ENCODE results near the gene NKAIN2.
"Not testable (repeated sequence)": the region's sequence is repeated elsewhere in the genome, so short reads cannot be mapped to it uniquely, and the experiment has no call there.

Gene NKAIN2

GRCh38 chr6:124438546-124439065 is 634.9 kb downstream of the NKAIN2 start:
- no peak for DNase-seq (ENCODE audit: low read depth)

DNA sequence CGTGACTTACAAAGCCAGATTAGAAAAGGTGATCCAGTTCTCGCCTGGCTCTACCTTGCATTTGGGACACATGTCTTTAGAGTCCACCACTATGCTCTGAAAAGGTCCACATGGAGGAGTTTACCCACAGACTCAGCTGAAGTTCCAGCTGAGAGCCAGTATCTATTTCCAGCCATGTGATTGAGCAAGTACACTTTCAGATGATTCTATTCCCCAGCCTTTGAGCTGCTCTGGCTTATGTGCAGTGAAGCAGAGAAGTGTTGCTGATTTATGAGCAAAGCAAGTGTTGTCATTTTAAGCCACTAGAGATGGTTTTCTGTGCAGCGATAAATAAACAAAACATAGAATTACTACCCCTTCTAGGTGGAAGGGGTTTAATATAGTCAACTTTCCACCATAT is 637.8 kb downstream of the NKAIN2 start:
- DNase-seq (ENCODE audit: low read depth), result no peak

DNA sequence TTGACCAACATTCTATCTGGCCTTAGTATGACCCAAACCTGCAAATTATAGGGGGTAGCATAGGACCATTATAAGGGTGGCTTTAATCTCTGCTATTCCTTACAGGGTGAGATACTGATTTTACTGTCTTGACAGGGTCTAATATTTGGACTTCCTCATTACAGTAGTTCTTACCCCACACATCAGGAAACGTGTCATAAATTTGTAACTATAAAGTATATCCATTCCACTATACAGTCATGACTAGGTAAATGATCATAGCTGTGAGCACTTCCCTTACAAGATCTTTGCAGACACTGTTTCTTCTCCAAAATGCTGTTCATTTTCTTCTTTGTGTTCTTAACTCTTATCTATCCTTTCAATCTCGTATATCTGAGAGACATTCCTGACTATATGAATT is 639.9 kb downstream of the NKAIN2 start:
- no peak for DNase-seq (ENCODE audit: low read depth)

GRCh38 chr6:124445581-124445980 is 641.9 kb downstream of the NKAIN2 start:
- no peak for DNase-seq (ENCODE audit: low read depth)

GRCh38 chr6:124446961-124447360 is 643.3 kb downstream of the NKAIN2 start:
- no peak for DNase-seq (ENCODE audit: low read depth)

GRCh38 chr6:124459268-124459667 is 655.6 kb downstream of the NKAIN2 start:
- DNase-seq (ENCODE audit: low read depth), result no peak

- DNase-seq (ENCODE audit: low read depth), result no peak
These were observed 659.1 kb downstream of the NKAIN2 start for GRCh38 chr6:124462750-124463149.

DNA sequence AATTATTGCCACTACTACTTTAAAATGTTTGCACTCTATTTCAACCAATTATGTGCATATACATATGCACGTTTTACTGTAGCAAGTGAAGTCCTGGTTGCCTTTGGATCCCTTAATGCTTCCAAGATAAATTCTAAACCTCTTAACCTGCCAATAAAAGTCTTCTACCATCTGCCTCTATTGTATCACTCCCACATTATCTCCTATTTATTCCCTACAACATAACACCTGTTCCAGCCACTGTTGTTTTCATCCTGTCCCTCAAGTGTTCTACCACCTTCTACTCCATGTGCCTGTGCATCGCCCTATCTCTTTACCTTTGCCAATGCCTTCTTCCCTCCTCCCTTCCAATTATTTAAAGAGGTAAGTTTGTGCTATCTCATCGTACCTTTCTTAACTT is 659.6 kb downstream of the NKAIN2 start:
- no peak for DNase-seq (ENCODE audit: low read depth)

DNA sequence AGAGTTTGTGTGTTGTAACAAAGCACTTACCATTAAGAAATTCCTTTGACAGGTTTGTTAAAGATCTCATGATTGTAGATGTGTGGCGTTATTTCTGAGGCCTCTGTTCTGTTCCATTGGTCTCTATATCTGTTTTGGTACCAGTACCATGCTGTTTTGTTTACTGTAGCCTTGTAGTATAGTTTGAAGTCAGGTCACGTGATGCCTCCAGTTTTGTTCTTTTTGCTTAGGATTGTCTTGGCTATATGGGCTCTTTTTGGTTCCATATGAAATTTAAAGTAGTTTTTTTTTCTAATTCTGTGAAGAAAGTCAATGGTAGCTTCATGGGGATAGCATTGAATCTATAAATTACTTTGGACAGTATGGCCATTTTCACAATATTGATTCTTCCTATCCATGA is 660.9 kb downstream of the NKAIN2 start:
- not testable (repeated sequence) for DNase-seq (ENCODE audit: low read depth)

DNA sequence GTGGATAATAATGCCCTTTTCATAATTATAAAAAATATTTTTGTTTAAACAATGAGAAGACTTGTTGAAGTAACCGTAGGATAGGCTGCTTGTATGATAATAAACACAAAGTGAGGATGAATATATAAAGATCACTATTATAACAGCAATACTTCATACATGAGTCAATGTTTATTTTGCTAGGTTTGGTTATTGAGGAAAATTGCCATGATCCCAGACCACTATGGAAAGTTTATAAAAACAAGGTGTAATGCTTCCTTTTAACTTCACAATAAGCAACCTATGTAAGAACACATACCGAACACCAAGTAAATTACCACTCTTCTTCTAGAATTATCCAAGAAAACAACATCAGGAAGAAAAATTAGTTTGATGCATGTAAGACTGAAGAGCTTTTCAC is 663.3 kb downstream of the NKAIN2 start:
- DNase-seq (ENCODE audit: low read depth), result no peak

GRCh38 chr6:124467366-124467765 is 663.7 kb downstream of the NKAIN2 start:
- no peak for DNase-seq (ENCODE audit: low read depth)

GRCh38 chr6:124470803-124471202 is 667.1 kb downstream of the NKAIN2 start:
- DNase-seq (ENCODE audit: low read depth), result no peak

- no peak for DNase-seq (ENCODE audit: low read depth)
These were observed 671.5 kb downstream of the NKAIN2 start for GRCh38 chr6:124475176-124475575.

DNA sequence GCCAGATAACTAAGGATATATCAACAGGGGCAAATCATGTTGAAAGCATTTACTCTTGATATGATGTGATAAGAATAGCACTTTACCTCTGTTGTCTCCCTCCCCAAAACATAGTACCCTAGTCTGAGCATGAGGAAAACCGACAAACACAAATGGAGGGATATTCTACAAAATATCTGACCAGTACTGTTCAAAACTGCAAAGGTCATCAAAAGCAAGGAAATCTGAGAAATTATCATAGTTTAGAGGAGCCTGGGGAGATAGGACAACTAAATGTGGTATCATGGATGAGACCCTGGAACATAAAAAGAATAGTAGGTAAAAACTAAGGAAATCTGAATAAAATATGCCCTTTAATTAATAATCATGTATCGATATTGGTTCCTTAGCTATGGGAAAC is 675.2 kb downstream of the NKAIN2 start:
- no peak for DNase-seq (ENCODE audit: low read depth)

DNA sequence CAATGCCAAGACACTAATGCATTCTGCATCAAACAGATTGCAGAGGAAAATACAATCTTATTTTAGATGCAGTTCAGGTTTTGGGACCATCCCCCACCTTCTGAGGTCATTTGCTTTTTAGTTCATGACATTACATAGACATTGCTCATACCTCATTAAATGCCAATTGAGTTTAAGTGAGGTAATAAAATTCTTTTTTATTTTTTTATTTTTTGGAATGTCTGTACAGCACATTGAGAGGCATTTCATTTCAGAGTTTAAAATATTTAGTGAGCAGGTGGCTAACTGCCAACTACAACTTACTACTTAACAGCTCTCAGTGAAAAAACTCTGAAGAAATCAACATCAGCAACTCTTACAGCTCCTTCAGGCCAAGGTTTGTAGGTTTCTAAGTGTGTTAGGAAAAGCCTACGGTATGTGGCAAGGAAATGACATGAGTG is 676.3 kb downstream of the NKAIN2 start:
- no peak for DNase-seq (ENCODE audit: low read depth)

- DNase-seq (ENCODE audit: low read depth), result no peak
These were observed 678.4 kb downstream of the NKAIN2 start for GRCh38 chr6:124482071-124482491.

DNA sequence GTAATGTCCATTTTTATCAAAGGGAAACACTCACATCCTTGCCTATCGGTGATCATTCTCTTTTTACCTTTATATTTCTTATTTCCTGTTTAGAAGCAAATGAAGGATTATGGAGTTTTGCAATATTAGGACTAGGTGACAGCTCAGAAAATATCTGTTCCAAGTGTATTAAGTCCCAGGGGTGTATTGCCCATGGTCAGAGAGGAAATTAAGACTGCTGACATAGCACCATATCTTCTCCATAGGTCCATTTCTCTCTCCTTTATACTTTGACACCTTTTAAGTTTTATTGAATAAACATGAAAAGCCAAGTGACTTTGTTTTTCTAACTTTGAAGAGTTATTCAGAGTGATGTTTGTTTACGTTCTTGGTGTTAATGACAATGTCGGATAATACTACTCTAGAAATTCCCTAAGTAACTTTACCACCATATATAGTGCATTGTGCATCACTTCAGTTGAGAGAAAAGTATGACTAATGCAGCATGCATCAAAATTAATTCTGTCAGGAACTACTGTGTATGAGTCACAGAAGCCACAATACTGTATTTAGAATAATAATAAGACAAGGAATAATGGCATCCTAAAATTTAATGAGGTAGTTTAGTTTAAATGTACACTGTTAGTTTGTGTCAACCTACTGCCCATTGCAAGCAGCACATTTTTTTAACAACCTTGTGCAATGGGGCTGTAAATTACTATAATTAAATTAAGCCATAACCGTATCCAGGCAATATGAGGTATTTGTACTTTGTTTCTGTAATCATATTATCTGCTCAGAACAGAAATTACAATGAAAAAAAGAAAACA is 684.2 kb downstream of the NKAIN2 start:
- no peak for DNase-seq (ENCODE audit: low read depth)

DNA sequence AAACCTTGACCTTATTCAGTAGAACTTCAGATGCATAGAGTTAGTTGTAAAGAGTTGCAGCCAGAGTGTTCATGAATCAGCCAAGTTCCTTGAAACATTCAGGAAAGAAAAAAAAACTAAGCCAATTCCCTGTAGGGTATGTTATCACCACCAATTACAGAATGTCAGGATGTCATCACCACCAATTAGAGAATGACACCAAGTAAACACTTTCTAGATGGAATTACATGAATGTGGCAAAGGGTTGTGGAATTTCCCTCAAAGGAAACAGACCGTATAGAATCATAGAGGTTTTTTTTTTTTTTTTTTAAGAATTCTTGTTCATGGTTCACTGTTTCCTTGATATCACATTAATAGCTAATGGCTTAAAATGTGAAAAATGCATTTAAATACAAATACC is 686.5 kb downstream of the NKAIN2 start:
- no peak for DNase-seq (ENCODE audit: low read depth)

DNA sequence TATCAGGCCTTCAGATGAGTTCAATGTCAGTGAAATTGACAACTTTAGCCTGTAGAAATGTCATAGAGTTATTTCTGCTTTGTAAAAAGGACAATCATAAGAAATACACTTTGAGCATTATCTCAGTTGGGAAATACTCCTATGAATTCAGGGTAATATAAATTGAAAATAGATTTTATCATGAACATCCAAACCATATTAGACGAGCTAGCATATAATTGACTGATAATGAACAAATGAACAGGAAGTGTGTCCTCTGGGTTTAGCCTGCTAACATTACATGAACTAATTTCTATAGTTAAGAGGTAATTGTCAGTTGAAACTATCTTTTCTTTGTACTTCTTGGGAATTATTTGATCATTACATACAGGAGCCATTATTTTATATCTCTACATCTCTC is 689.6 kb downstream of the NKAIN2 start:
- no peak for DNase-seq (ENCODE audit: low read depth)

DNA sequence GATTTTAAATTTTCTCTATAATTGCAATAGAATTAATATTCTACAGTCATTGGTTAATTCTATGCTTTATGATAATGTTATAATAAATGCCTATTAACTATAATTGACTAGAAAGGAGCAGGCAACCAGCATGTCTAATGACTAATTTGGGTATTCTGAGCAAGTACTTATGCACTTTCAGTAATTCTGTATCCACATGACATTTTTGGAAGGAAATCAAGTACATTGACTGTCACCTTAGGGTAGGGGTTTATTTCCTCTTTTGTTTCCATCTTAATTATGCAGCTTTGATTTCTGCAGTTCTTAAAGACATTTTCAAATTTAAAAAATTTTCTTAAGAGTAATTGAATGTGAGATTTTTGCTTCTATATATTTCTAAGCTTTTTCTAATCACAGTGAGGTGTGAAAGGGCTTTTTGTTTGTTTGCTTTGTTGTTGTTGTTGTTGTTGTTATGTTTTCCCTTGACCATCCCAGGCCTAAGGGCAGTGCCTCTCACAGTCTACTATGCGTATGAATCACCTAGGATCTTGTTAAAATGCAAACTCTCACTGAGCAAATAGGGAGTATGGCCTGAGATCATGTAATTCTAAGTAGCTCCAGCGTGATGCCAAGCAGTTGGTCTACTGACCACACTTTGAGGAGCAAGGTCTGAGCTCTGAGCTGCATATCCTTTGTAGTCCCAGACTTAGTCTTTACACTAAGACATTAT is 691.4 kb downstream of the NKAIN2 start:
- DNase-seq (ENCODE audit: low read depth), result no peak

GRCh38 chr6:124495665-124496190 is 692.1 kb downstream of the NKAIN2 start:
- DNase-seq (ENCODE audit: low read depth), result no peak

DNA sequence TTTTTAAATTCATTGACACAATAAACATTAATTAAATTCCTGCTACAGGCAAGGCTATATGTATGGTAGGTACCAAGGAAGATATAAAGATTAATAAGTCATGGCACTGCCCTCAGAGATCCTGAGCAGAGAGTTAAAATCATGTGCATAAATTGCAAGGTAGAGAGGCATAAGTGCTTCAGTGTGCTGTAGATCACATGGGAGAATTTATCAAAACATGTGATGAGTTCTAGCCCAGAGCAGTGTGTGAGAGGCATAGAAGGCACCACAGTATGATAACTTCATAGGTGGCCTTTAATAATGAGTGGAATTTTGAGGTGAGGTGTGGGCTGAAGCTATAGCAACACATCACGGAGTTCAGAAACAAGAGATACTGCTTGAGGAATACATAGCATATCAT is 692.7 kb downstream of the NKAIN2 start:
- no peak for DNase-seq (ENCODE audit: low read depth)

- DNase-seq (ENCODE audit: low read depth), result no peak
These were observed 708.8 kb downstream of the NKAIN2 start for GRCh38 chr6:124512431-124512830.

Measured in activated T-cell treated with anti-CD3 and anti-CD28 coated beads for 24 hours (primary cell).